A549 (cell line): ENCODE measurements around the gene MARK2. TPM values are rescaled to one million over a fixed set of nuclear protein-coding genes. Genes with fewer than 3 reads are reported as not detected.

Experiments
- ATAC-seq, 2 experiments: fragments of 200-7000 bp in 1 of 2; fragments of >200 bp in 1 of 2; cut with Nextera tagmentation in 1 of 2; cut with Tn5 transposase in 1 of 2; 3 replicates each; pipeline versions ENCODE4 v1.8.0 to v1.9.1; 2018 to 2020; ENCODE audit warnings: mild to moderate bottlenecking in 1 of 2, moderate library complexity in 1 of 2
- CTCF ChIA-PET: fragments of 300-600 bp; sonication (Branson Sonifier 250); formaldehyde crosslinking; extraction: SDS; loops from one replicate; lab custom pipeline; 2021; ENCODE audit warnings: antibody characterized with exemption, inconsistent platforms; lab: Yijun Ruan, JAX
- POLR2A ChIA-PET: fragments of 350-600 bp; formaldehyde crosslinking; extraction: SDS; loops from one replicate; lab custom pipeline; 2021; ENCODE audit warnings: antibody characterized with exemption, inconsistent platforms; lab: Yijun Ruan, JAX
- DNase-seq, 2 experiments: peaks; one replicate each; pipeline versions ENCODE4 v3.0.0 to v3.0.0-alpha.2; 2011 to 2016; ENCODE audit warnings: low read depth in 1 of 2, low spot score in 1 of 2
- FAIRE-seq: peaks from 2 replicates; lab custom pipeline; 2011; peaks lifted over from hg19 to GRCh38; lab: Jason Lieb, UNC
- H3K27ac ChIP-seq, 2 experiments: fragments of >200 bp; sonication (Bioruptor Twin); formaldehyde crosslinking; 3 replicates each; pipeline ENCODE4 v1.5.1; 2016 to 2017
- H3K4me1 ChIP-seq: fragments of >200 bp; sonication (Bioruptor Twin); formaldehyde crosslinking; 3 replicates; pipeline ENCODE4 v1.6.1; 2016
- H3K4me2 ChIP-seq: fragments of >200 bp; sonication (Bioruptor Twin); formaldehyde crosslinking; 3 replicates; pipeline ENCODE4 v1.6.1; 2016
- H3K4me3 ChIP-seq: fragments of >200 bp; sonication (Bioruptor Twin); formaldehyde crosslinking; 3 replicates; pipeline ENCODE4 v1.5.1; 2016
- H3K9me3 ChIP-seq: fragments of >200 bp; sonication (Bioruptor Twin); formaldehyde crosslinking; 3 replicates; pipeline ENCODE4 v1.6.1; 2016
- CEBPB ChIP-seq, 2 experiments: fragments of >200 bp in 1 of 2; sonication (Bioruptor Twin) in 1 of 2; formaldehyde crosslinking in 1 of 2; IDR thresholded peaks; 2 replicates each; pipeline ENCODE4 v1.6.1; 2012 to 2016
- CTCF ChIP-seq: fragments of >200 bp; sonication (Bioruptor Twin); formaldehyde crosslinking; IDR thresholded peaks from 3 replicates; pipeline ENCODE4 v1.5.1; 2016
- EHF ChIP-seq: fragments of 250-450 bp; sonication (Bioruptor Pico); IDR thresholded peaks from 2 replicates; pipeline ENCODE4 v1.5.0; 2020; ENCODE audit warnings: mild to moderate bottlenecking
- EHMT2 ChIP-seq: fragments of 200-600 bp; sonication (generic); IDR thresholded peaks from 2 replicates; pipeline ENCODE4 v1.6.1; 2016; ENCODE audit warnings: antibody characterized with exemption, low read depth, mild to moderate bottlenecking, moderate library complexity
- FOXS1 ChIP-seq: fragments of 250-450 bp; sonication (Bioruptor Pico); IDR thresholded peaks from 2 replicates; pipeline ENCODE4 v1.5.0; 2020; ENCODE audit warnings: mild to moderate bottlenecking, moderate library complexity
- HDAC2 ChIP-seq: fragments of 200-600 bp; sonication (generic); IDR thresholded peaks from 2 replicates; pipeline ENCODE4 v1.6.1; 2016
- HES2 ChIP-seq: fragments of >200 bp; sonication (Bioruptor Twin); formaldehyde crosslinking; IDR thresholded peaks from 2 replicates; pipeline ENCODE4 v1.6.1; 2016
- HEYL ChIP-seq: fragments of 250-450 bp; sonication (Bioruptor Pico); IDR thresholded peaks from 2 replicates; pipeline ENCODE4 v1.8.0; 2021; ENCODE audit warnings: mild to moderate bottlenecking, moderate library complexity
- HMGXB4 ChIP-seq: fragments of 250-450 bp; sonication (Bioruptor Pico); IDR thresholded peaks from 2 replicates; pipeline ENCODE4 v1.5.0; 2021; ENCODE audit warnings: mild to moderate bottlenecking, moderate library complexity, borderline replicate concordance
- HOXA7 ChIP-seq: fragments of 250-450 bp; sonication (Bioruptor Pico); IDR thresholded peaks from 2 replicates; pipeline ENCODE4 v1.5.0; 2020; ENCODE audit warnings: mild to moderate bottlenecking, moderate library complexity
- KDM1A ChIP-seq: fragments of 200-600 bp; sonication (generic); IDR thresholded peaks from 2 replicates; pipeline ENCODE4 v1.6.1; 2016; ENCODE audit warnings: low read depth, mild to moderate bottlenecking
- MAZ ChIP-seq: fragments of 150-350 bp; IDR thresholded peaks from 2 replicates; pipeline ENCODE4 v1.6.1; 2014; ENCODE audit warnings: antibody characterized with exemption, low read depth, low read length, borderline replicate concordance
- NR3C1 ChIP-seq: fragments of >200 bp; sonication (Bioruptor Twin); formaldehyde crosslinking; IDR thresholded peaks from 3 replicates; pipeline ENCODE4 v1.6.1; 2017
- PBX3 ChIP-seq: IDR thresholded peaks from 2 replicates; pipeline ENCODE4 v1.6.1; 2012
- PHF8 ChIP-seq: fragments of 200-600 bp; sonication (generic); IDR thresholded peaks from 2 replicates; pipeline ENCODE4 v1.6.1; 2016; ENCODE audit warnings: low read depth, mild to moderate bottlenecking, antibody characterized with exemption, moderate library complexity, borderline replicate concordance
- POLR2AphosphoS2 ChIP-seq: conservative IDR thresholded peaks from 2 replicates; pipeline ENCODE4 v1.6.1; 2012; ENCODE audit warnings: low read length, improper control_type of control experiment, inconsistent platforms
- RARB ChIP-seq: fragments of 250-450 bp; sonication (Bioruptor Pico); IDR thresholded peaks from 2 replicates; pipeline ENCODE4 v1.8.0; 2021; ENCODE audit warnings: mild to moderate bottlenecking, moderate library complexity
- RCOR1 ChIP-seq: fragments of 150-350 bp; IDR thresholded peaks from 2 replicates; pipeline ENCODE4 v1.6.1; 2014; ENCODE audit warnings: antibody characterized with exemption, low read length, low read depth
- SMC3 ChIP-seq: fragments of >200 bp; sonication (Bioruptor Twin); formaldehyde crosslinking; IDR thresholded peaks from 3 replicates; pipeline ENCODE4 v1.6.1; 2018; ENCODE audit warnings: inconsistent platforms
- SREBF2 ChIP-seq: fragments of 450-650 bp; IDR thresholded peaks from 2 replicates; pipeline ENCODE4 v1.6.1; 2014; ENCODE audit warnings: mild to moderate bottlenecking, moderate library complexity
- TFCP2L1 ChIP-seq: fragments of 250-450 bp; sonication (Bioruptor Pico); IDR thresholded peaks from 2 replicates; pipeline ENCODE4 v1.5.0; 2021; ENCODE audit warnings: mild to moderate bottlenecking
- USF2 ChIP-seq: fragments of 450-650 bp; IDR thresholded peaks from 2 replicates; pipeline ENCODE4 v1.6.1; 2014; ENCODE audit warnings: antibody characterized with exemption
- ZSCAN20 ChIP-seq: fragments of 250-450 bp; sonication (Bioruptor Pico); IDR thresholded peaks from 2 replicates; pipeline ENCODE4 v1.8.0; 2022; ENCODE audit warnings: mild to moderate bottlenecking, moderate library complexity
- WGBS: methylation state at CpG from one replicate; pipeline ENCODE4 v1.1.6; 2017; ENCODE audit errors: missing lambda C conversion rate; 5-methylcytosine and 5-hydroxymethylcytosine counted together
- polyA plus RNA-seq, 4 experiments: library from polyadenylated mRNA; depleted of rRNA in 3 of 4; stranded (reverse); fragments of >200 nt; fragmentation: RNase III in 1 of 4; extraction: RNeasy Plus Mini Kit Qiagen cat#74134 plus additional on column Dnase treatment in 1 of 4; gene quantifications; 2 replicates in 3 of 4; 3 replicates in 1 of 4; pipeline ENCODE4 v1.2.3, GENCODE V29; 2011 to 2017

Gene MARK2
- polyA plus RNA-seq, 2 of the 4 experiments (the other 2 are of a cell fraction): 20.2 to 28.4 TPM

GRCh38 chr11:63910675-63911074, 71.8 kb downstream of the MARK2 start:
- H3K4me2 ChIP-seq: no peak overlapping the region
- TF ChIP-seq MAZ (no peak), PHF8 (no peak), CEBPB (IDR thresholded peaks at IDR 0.05) (no peak), NR3C1 (no peak), FOXS1 (CRISPR knock-in tag) (no peak), KDM1A (no peak), HOXA7 (CRISPR knock-in tag) (no peak), HEYL (CRISPR knock-in tag) (no peak), POLR2AphosphoS2 (no peak), EHF (CRISPR knock-in tag) (no peak), SREBF2 (no peak), HMGXB4 (CRISPR knock-in tag) (no peak), HES2 (no peak)
- TF ChIP-seq, all 56 proteins: peak for 0
- FAIRE-seq: no peak
- ChIA-PET POLR2A (no interaction called here), CTCF (interaction anchor here (0.7 to 2.1 kb wide), 5 partner anchors 9 to 143 kb away, joined by 3 to 8 read pairs (median 4); no protein-coding TSS in a partner anchor)
- no peak for DNase-seq
- H3K4me1 ChIP-seq: peaks cover 4% of the 10 kb centered on the region; the same call in 1 of the 3 replicates
- H3K4me3 ChIP-seq: no peak overlapping the region
- no peaks in the 10 kb centered on the region for H3K9me3 ChIP-seq
- no peak for ATAC-seq
- WGBS: 77% methylated on average over 7 of the region's 9 CpGs
- no peak overlapping the region; a peak in 1 of 6 replicates for H3K27ac ChIP-seq

- ChIA-PET CTCF (interaction anchor here (0.7 to 2.1 kb wide), 4 partner anchors 8 to 143 kb away, joined by 3 to 8 read pairs (median 4); no protein-coding TSS in a partner anchor), POLR2A (interaction anchor here (0.5 kb wide), 1 partner anchor 264 kb away, joined by 3 read pairs; no protein-coding TSS in a partner anchor)
- Histone ChIP-seq H3K4me3 (no peak overlapping the region), H3K9me3 (no peaks in the 10 kb centered on the region), H3K4me2 (no peak overlapping the region), H3K27ac (no peak overlapping the region), H3K4me1 (peaks cover 11% of the 10 kb centered on the region; the same call in 1 of the 3 replicates)
- TF ChIP-seq ZSCAN20 (CRISPR knock-in tag): no peak
- TF ChIP-seq EHMT2: no peak
- no peak for TF ChIP-seq HDAC2
- no peak for TF ChIP-seq PBX3
- TF ChIP-seq SMC3: no peak
- TF ChIP-seq RARB (CRISPR knock-in tag): no peak
- TF ChIP-seq TFCP2L1 (CRISPR knock-in tag): no peak
- TF ChIP-seq USF2: no peak
- TF ChIP-seq RCOR1: no peak
- TF ChIP-seq CTCF: no peak
- no peak for DNase-seq
- WGBS: 89% methylated on average over 7 of the region's 8 CpGs
- no peak for ATAC-seq
- no peak for FAIRE-seq
These were observed 72.5 kb downstream of the MARK2 start for GRCh38 chr11:63911440-63911839.
